A673 (cell line): ENCODE data around the gene LRRC36. TPM values are rescaled to one million over a fixed set of nuclear protein-coding genes. Genes with fewer than 3 reads are reported as not detected.

Experiments used
- BruUV-seq: library from RNA; stranded (reverse); fragments of 400-500 nt; replicated peaks from 2 replicates; lab custom pipeline; 2021; lab: Mats Ljungman, UMichigan
- CTCF ChIA-PET: fragments of 300-600 bp; sonication (Branson Sonifier 250); formaldehyde crosslinking; loops from one replicate; lab custom pipeline; 2022; ENCODE audit warnings: antibody characterized with exemption; lab: Charles Lee
- POLR2A ChIA-PET: fragments of 300-600 bp; sonication (Branson Sonifier 250); formaldehyde crosslinking; loops from one replicate; lab custom pipeline; 2022; ENCODE audit warnings: antibody characterized with exemption; ENCODE audit not compliant: low non-redundant PET; lab: Charles Lee
- DNase-seq: peaks from one replicate; pipeline ENCODE4 v3.0.0-alpha.2; 2015; ENCODE audit warnings: low spot score
- H3K27ac ChIP-seq: fragments of 200-600 bp; sonication (generic); 2 replicates; pipeline ENCODE4 v1.5.1; 2016; ENCODE audit warnings: mixed run types, low read depth, mild to moderate bottlenecking, mixed read lengths, antibody characterized with exemption, low read length; ENCODE audit not compliant: poor library complexity, severe bottlenecking
- H3K27me3 ChIP-seq: fragments of 200-600 bp; sonication (generic); replicated peaks from 2 replicates; pipeline ENCODE4 v1.6.1; 2017; ENCODE audit warnings: mixed run types, low read depth, mild to moderate bottlenecking, mixed read lengths, antibody characterized with exemption, low read length; ENCODE audit not compliant: insufficient read depth, poor library complexity
- H3K36me3 ChIP-seq: fragments of 200-600 bp; sonication (generic); 2 replicates; pipeline ENCODE4 v1.6.1; 2016; ENCODE audit warnings: mixed run types, mild to moderate bottlenecking, mixed read lengths, antibody characterized with exemption, low read length; ENCODE audit not compliant: insufficient read depth, poor library complexity, severe bottlenecking
- H3K4me1 ChIP-seq: fragments of 200-600 bp; sonication (generic); 2 replicates; pipeline ENCODE4 v1.6.1; 2017; ENCODE audit warnings: mixed run types, mild to moderate bottlenecking, mixed read lengths, antibody characterized with exemption, low read length; ENCODE audit not compliant: insufficient read depth, poor library complexity, severe bottlenecking
- H3K4me3 ChIP-seq: fragments of 200-600 bp; sonication (generic); 2 replicates; pipeline ENCODE4 v1.5.1; 2016; ENCODE audit warnings: low read depth, mixed run types, mild to moderate bottlenecking, mixed read lengths, low read length; ENCODE audit not compliant: poor library complexity, severe bottlenecking
- H3K9me3 ChIP-seq: fragments of 200-600 bp; sonication (generic); 2 replicates; pipeline ENCODE4 v1.6.1; 2016; ENCODE audit warnings: mixed run types, low read depth, mild to moderate bottlenecking, mixed read lengths, antibody characterized with exemption, low read length; ENCODE audit not compliant: poor library complexity, severe bottlenecking
- CTCF ChIP-seq: fragments of 300-800, 200-600 bp; sonication (generic); conservative IDR thresholded peaks from 2 replicates; pipeline ENCODE4 v1.5.1; 2017; ENCODE audit warnings: low read depth, mild to moderate bottlenecking, antibody characterized with exemption, low read length, moderate library complexity, mixed read lengths
- EZH2 ChIP-seq: fragments of 200-600 bp; sonication (generic); IDR thresholded peaks from 2 replicates; pipeline ENCODE4 v1.6.1; 2017; ENCODE audit warnings: borderline replicate concordance, low read depth, mild to moderate bottlenecking, mixed read lengths, antibody characterized with exemption, low read length; ENCODE audit not compliant: poor library complexity, severe bottlenecking
- intact Hi-C: fragments of 100-400 bp; cut with micrococcal nuclease; formaldehyde crosslinking; loops from one replicate; pipeline ENCODE4 v1.10.0; 2022; ENCODE audit not compliant: unreplicated experiment
- total RNA-seq: library from RNA; stranded (reverse); gene quantifications from 2 replicates; pipeline ENCODE4 v1.2.3, GENCODE V29; 2021

Gene LRRC36
- total RNA-seq, 1 experiment from 2014 or later, result not detected

- Histone ChIP-seq H3K27me3 (no peaks in the 10 kb centered on the region), H3K27ac (no peak overlapping the region), H3K4me3 (no peak overlapping the region), H3K36me3 (no peaks in the 10 kb centered on the region), H3K9me3 (no peaks in the 10 kb centered on the region), H3K4me1 (no peaks in the 10 kb centered on the region)
- CTCF ChIA-PET, result no interaction called here
- no TSS peak for BruUV-seq
- no peak for TF ChIP-seq EZH2
- TF ChIP-seq CTCF, result no peak
- intact Hi-C loops, result no loop called here
- POLR2A ChIA-PET, result no interaction called here
- peak; percentile 31 for DNase-seq
Measured at GRCh38 chr16:67311607-67312488, 14.8 kb upstream of the LRRC36 start.

- Histone ChIP-seq H3K9me3 (no peaks in the 10 kb centered on the region), H3K27ac (no peak overlapping the region), H3K36me3 (no peaks in the 10 kb centered on the region), H3K4me3 (no peak overlapping the region), H3K27me3 (no peaks in the 10 kb centered on the region), H3K4me1 (no peaks in the 10 kb centered on the region)
- no TSS peak for BruUV-seq
- TF ChIP-seq CTCF, result no peak
- TF ChIP-seq EZH2, result no peak
- CTCF ChIA-PET, result no interaction called here
- intact Hi-C loops, result no loop called here
- DNase-seq, result no peak
- POLR2A ChIA-PET, result no interaction called here
Measured at GRCh38 chr16:67312719-67313118, 13.9 kb upstream of the LRRC36 start.

GRCh38 chr16:67317853-67318252 lies 8.8 kb upstream of the LRRC36 start:
- Histone ChIP-seq H3K27ac (no peak overlapping the region), H3K9me3 (no peaks in the 10 kb centered on the region), H3K36me3 (no peaks in the 10 kb centered on the region), H3K4me1 (no peaks in the 10 kb centered on the region), H3K4me3 (no peak overlapping the region), H3K27me3 (peaks cover 35% of the 10 kb centered on the region)
- intact Hi-C loops, result no loop called here
- POLR2A ChIA-PET, result no interaction called here
- no TSS peak for BruUV-seq
- CTCF ChIA-PET, result no interaction called here
- no peak for DNase-seq
- no peak for TF ChIP-seq EZH2
- no peak for TF ChIP-seq CTCF
